Activated naive CD8-positive, alpha-beta T cell (primary cell): ENCODE measurements around the gene ADAM12.

Source experiments
- H3K27ac Mint-ChIP-seq: one replicate; pipeline ENCODE4 v1.8.0; 2021; ENCODE audit warnings: mixed read lengths
- H3K27me3 Mint-ChIP-seq: one replicate; pipeline ENCODE4 v1.8.0; 2021; ENCODE audit warnings: mixed read lengths
- H3K36me3 Mint-ChIP-seq: one replicate; pipeline ENCODE4 v1.8.0; 2021; ENCODE audit warnings: mixed read lengths
- H3K4me1 Mint-ChIP-seq: one replicate; pipeline ENCODE4 v1.8.0; 2021; ENCODE audit warnings: low read depth, mixed read lengths
- H3K4me3 Mint-ChIP-seq: one replicate; pipeline ENCODE4 v1.8.0; 2021; ENCODE audit warnings: mild to moderate bottlenecking, mixed read lengths
- H3K9me3 Mint-ChIP-seq: one replicate; pipeline ENCODE4 v1.8.0; 2021; ENCODE audit warnings: low read depth, mixed read lengths

ADAM12 gene

GRCh38 chr10:125964558-125964957 is 423.7 kb downstream of the ADAM12 start:
- H3K36me3 Mint-ChIP-seq: peaks cover 3% of the 10 kb centered on the region
- H3K27me3 Mint-ChIP-seq: peaks cover 2% of the 10 kb centered on the region
- H3K9me3 Mint-ChIP-seq: peaks cover 4% of the 10 kb centered on the region
- H3K4me1 Mint-ChIP-seq: no peaks in the 10 kb centered on the region
- H3K27ac Mint-ChIP-seq: no peak overlapping the region
- H3K4me3 Mint-ChIP-seq: no peak overlapping the region
